Vagina (tissue), 2 donors: Measurements from ENCODE around the gene SIK2.

Experiments used
- POLR2A ChIP-seq, 2 donors: fragments of 450-650 bp; IDR thresholded peaks; one replicate each; pipeline ENCODE4 v1.6.1; 2017; ENCODE audit warnings: antibody characterized with exemption in 2 of 2, mild to moderate bottlenecking in 2 of 2, moderate library complexity in 2 of 2
- POLR2AphosphoS5 ChIP-seq, 2 donors: sonication (generic); formaldehyde crosslinking; IDR thresholded peaks; one replicate each; pipeline ENCODE4 v1.9.0; 2017; ENCODE audit warnings: antibody characterized with exemption in 2 of 2, mild to moderate bottlenecking in 2 of 2, low read depth in 1 of 2; ENCODE audit not compliant: insufficient read depth in 1 of 2
- TF ChIP-seq, protein P1 (sequence below), 3 experiments: fragments of 450-650 bp in 2 of 3; fragments of 200-600 bp in 1 of 3; sonication (generic) in 1 of 3; IDR thresholded peaks; one replicate each; pipeline ENCODE4 v1.5.1; 2017 to 2019; ENCODE audit warnings: antibody characterized with exemption in 3 of 3, mild to moderate bottlenecking in 2 of 3, moderate library complexity in 2 of 3

DNA sequence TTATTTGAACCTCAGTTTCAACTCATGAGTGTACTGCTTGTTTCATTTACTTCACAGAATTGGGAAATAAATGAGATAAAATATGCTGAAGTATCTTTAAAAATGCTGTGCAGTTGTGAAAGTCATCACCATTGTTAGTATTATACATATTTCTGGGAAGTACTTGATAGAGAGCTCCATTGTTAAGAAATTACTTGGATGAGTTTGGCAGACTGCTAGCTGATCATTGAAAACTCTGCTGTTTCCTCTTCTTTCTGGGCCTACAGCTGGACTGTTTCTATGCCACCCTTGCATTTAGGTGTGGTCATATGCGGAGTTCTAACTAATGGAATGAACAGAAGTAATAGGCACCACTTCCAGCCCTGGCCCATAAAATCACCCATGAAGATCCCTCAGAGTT lies 10.0 kb downstream of the SIK2 start:
- TF ChIP-seq, protein P1, sequence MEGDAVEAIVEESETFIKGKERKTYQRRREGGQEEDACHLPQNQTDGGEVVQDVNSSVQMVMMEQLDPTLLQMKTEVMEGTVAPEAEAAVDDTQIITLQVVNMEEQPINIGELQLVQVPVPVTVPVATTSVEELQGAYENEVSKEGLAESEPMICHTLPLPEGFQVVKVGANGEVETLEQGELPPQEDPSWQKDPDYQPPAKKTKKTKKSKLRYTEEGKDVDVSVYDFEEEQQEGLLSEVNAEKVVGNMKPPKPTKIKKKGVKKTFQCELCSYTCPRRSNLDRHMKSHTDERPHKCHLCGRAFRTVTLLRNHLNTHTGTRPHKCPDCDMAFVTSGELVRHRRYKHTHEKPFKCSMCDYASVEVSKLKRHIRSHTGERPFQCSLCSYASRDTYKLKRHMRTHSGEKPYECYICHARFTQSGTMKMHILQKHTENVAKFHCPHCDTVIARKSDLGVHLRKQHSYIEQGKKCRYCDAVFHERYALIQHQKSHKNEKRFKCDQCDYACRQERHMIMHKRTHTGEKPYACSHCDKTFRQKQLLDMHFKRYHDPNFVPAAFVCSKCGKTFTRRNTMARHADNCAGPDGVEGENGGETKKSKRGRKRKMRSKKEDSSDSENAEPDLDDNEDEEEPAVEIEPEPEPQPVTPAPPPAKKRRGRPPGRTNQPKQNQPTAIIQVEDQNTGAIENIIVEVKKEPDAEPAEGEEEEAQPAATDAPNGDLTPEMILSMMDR (IDR thresholded peaks at IDR 0.05): no peak
- TF ChIP-seq POLR2A (IDR thresholded peaks at IDR 0.05): no peak
- no peak for TF ChIP-seq POLR2AphosphoS5 (IDR thresholded peaks at IDR 0.05; ENCODE audit: insufficient read depth in 1 of 2, low read depth in 1 of 2)
